NCI-H446 (cell line): ENCODE results near the gene ADM.

Experiments
- DNase-seq, 2 experiments: peaks; one replicate each; lab custom pipeline; 2025; lab: John Stamatoyannopoulos, UW

ADM gene

GRCh38 chr11:10310301-10310841 is 5.5 kb downstream of the ADM start:
- no peak for DNase-seq

GRCh38 chr11:10311802-10312201 is 6.9 kb downstream of the ADM start:
- no peak for DNase-seq

- peak in 1 of 2 experiments; percentile 42 for DNase-seq
Observed at GRCh38 chr11:10314199-10315072, 9.6 kb downstream of the ADM start.

GRCh38 chr11:10315083-10315482 is 10.2 kb downstream of the ADM start:
- DNase-seq = no peak

GRCh38 chr11:10317151-10317755 is 12.4 kb downstream of the ADM start:
- DNase-seq = no peak

GRCh38 chr11:10317776-10318526 is 13.1 kb downstream of the ADM start:
- DNase-seq = no peak

GRCh38 chr11:10318527-10318802 is 13.6 kb downstream of the ADM start:
- peak in 1 of 2 experiments; percentile 30 for DNase-seq

- DNase-seq = no peak
Observed at GRCh38 chr11:10319702-10320558, 15.1 kb downstream of the ADM start.

GRCh38 chr11:10320736-10321465 is 16.0 kb downstream of the ADM start:
- DNase-seq = no peak

- DNase-seq = peak in 1 of 2 experiments; percentile 53
Observed at GRCh38 chr11:10322401-10322800, 17.5 kb downstream of the ADM start.

GRCh38 chr11:10322830-10323792 is 18.2 kb downstream of the ADM start:
- peak; percentile 60 to 82 for DNase-seq

- no peak for DNase-seq
Observed at GRCh38 chr11:10323793-10324170, 18.9 kb downstream of the ADM start.

GRCh38 chr11:10324474-10324873 is 19.6 kb downstream of the ADM start:
- no peak for DNase-seq

GRCh38 chr11:10325277-10326011 is 20.6 kb downstream of the ADM start:
- no peak for DNase-seq

GRCh38 chr11:10326012-10326964 is 21.4 kb downstream of the ADM start:
- DNase-seq = no peak

- no peak for DNase-seq
Observed at GRCh38 chr11:10327254-10327653, 22.4 kb downstream of the ADM start.

GRCh38 chr11:10328314-10329098 is 23.6 kb downstream of the ADM start:
- no peak for DNase-seq
